ENCODE measurements around the gene PLEKHA4.

Gene PLEKHA4

GRCh38 chr19:48866692-48867091 is 1.7 kb downstream of the PLEKHA4 start:
- TF ChIP-seq POLR2AphosphoS5 (IDR thresholded peaks at IDR 0.05; ENCODE audit: low read depth, low read length) = no peak

- TF ChIP-seq SIN3A (IDR thresholded peaks at IDR 0.05; ENCODE audit: borderline replicate concordance, insufficient read depth, low read length) (no peak), REST (IDR thresholded peaks at IDR 0.05; ENCODE audit: insufficient read depth in 1 of 2, low read depth in 2 of 2, low read length in 2 of 2) (no peak), TAF1 (IDR thresholded peaks at IDR 0.05; ENCODE audit: borderline replicate concordance, insufficient read depth, low read length) (no peak), FOXP2 (optimal IDR thresholded peaks at IDR 0.05; ENCODE audit: borderline replicate concordance, extremely low read depth, extremely low read length, insufficient read depth) (no peak), POLR2AphosphoS5 (IDR thresholded peaks at IDR 0.05; ENCODE audit: low read depth, low read length) (no peak)
Measured at GRCh38 chr19:48862827-48863226, 5.6 kb downstream of the PLEKHA4 start.

DNA sequence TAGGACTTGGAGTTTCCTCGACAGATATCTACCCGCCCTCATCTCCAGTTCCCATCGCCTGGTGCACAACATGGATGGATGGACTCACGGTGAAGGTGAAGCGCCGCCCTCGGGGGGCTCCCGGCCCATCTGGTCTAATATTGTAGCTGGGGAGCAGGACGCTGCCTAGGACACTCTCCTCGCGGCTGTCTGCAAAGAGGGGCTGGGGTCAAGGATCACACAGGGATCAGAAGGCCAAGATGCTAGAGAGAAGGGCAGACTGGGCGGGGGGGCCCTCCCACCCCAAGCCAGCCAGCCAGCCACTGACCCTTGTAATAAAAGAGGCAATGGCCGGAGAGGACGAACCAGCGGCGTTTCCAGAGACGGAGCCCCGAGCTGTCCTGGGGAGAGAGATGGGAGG is 7.1 kb downstream of the PLEKHA4 start:
- TF ChIP-seq TAF1 (IDR thresholded peaks at IDR 0.05; ENCODE audit: borderline replicate concordance, insufficient read depth, low read length) (no peak), SIN3A (IDR thresholded peaks at IDR 0.05; ENCODE audit: borderline replicate concordance, insufficient read depth, low read length) (no peak), POLR2AphosphoS5 (IDR thresholded peaks at IDR 0.05; ENCODE audit: low read depth, low read length) (no peak), FOXP2 (optimal IDR thresholded peaks at IDR 0.05; ENCODE audit: borderline replicate concordance, extremely low read depth, extremely low read length, insufficient read depth) (no peak), REST (IDR thresholded peaks at IDR 0.05; ENCODE audit: insufficient read depth in 1 of 2, low read depth in 2 of 2, low read length in 2 of 2) (no peak)

DNA sequence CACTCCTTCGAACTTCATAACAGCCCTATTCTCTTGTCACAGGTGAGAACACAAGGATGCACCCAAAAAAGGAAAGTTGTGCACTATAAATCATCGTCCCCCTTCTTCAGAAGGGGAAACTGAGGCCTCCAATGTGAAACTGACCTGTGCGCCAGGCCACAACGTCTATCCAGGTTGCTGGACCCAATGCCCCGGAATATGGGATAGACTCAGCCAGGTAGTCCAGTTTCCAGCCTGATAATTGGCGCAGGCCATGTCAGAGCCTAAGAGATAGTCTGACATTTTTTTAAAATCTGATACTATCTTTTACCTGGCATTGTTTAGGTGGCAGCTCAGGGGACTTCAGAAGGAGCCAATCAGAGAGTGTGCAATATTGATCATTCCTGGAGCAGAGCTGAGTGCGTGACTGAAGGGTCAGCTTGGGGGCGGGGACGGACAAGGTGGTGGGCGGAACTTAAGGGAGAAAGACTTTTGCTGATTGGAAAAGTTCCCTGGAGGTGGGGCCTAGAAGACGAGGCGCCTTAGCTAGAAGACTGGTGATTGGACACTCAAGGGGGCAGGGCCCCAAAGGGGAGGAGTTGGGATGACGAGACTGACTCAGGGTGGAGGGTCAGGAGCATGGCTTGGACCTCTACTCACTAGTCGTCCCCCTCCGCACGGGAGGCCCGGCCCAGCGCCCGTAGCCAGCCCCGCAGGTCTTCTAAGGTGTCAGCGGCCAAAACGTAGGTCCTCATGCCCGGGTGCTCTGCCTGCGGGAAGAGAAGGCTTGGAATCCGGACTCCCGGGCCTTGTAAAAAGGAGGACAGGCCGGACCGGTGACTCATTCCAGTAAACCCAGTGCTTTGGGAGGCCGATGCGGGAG is 8.5 kb downstream of the PLEKHA4 start:
- TF ChIP-seq TAF1 (IDR thresholded peaks at IDR 0.05; ENCODE audit: borderline replicate concordance, insufficient read depth, low read length) (no peak), SIN3A (IDR thresholded peaks at IDR 0.05; ENCODE audit: borderline replicate concordance, insufficient read depth, low read length) (no peak), FOXP2 (optimal IDR thresholded peaks at IDR 0.05; ENCODE audit: borderline replicate concordance, extremely low read depth, extremely low read length, insufficient read depth) (no peak), REST (IDR thresholded peaks at IDR 0.05; ENCODE audit: insufficient read depth in 1 of 2, low read depth in 2 of 2, low read length in 2 of 2) (no peak), POLR2AphosphoS5 (IDR thresholded peaks at IDR 0.05; ENCODE audit: low read depth, low read length) (no peak)

DNA sequence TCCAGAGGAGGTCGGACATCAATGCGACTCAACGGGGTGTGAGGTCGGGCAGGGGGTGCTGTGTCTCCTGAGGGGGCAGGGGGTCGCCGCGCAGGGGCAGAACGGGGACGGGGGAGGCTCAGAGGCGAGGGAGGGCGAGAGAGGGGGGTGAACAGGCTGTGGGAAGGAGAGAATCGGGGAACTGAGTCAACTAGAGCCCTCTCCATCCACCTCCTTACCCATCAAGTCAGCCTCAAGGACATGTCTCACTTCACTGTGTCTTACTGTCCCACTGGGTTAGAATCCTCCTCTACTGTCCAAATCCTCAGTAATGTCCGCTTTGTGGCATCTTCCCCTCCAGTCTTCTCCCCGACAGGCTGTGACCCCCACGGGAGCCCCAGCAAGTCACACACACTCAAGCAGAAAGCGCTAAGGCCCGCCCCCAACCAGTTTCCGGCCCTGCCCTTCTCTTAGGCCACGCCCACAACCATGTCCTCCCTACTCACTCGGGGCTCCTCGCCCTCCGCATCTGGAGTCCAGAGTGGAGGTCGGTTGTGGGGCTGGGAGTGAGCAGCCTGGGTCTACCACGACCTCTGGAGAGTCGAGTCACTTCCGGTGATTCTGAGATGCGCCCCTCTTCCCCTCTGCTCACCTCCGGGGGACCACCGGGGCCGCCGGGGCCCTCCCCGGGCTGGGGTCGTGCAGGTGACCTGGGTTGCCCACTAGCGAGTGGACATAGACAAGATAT is 9.3 kb downstream of the PLEKHA4 start:
- TF ChIP-seq TAF1 (IDR thresholded peaks at IDR 0.05; ENCODE audit: borderline replicate concordance, insufficient read depth, low read length) (no peak), REST (IDR thresholded peaks at IDR 0.05; ENCODE audit: insufficient read depth in 1 of 2, low read depth in 2 of 2, low read length in 2 of 2) (no peak), SIN3A (IDR thresholded peaks at IDR 0.05; ENCODE audit: borderline replicate concordance, insufficient read depth, low read length) (no peak), POLR2AphosphoS5 (IDR thresholded peaks at IDR 0.05; ENCODE audit: low read depth, low read length) (no peak), FOXP2 (optimal IDR thresholded peaks at IDR 0.05; ENCODE audit: borderline replicate concordance, extremely low read depth, extremely low read length, insufficient read depth) (no peak)

Data from PFSK-1 (cell line).